GM19240 (cell line): ENCODE results near the gene SMAGP.
"Not testable (repeated sequence)": the region's sequence is repeated elsewhere in the genome, so short reads cannot be mapped to it uniquely, and the experiment has no call there.

Experiments
- DNase-seq: peaks from one replicate; pipeline ENCODE4 v3.0.0; 2011; ENCODE audit warnings: low spot score; ENCODE audit not compliant: insufficient read length

Gene SMAGP

GRCh38 chr12:51265024-51265423 lies 5.2 kb downstream of the SMAGP start:
- no peak for DNase-seq

- no peak for DNase-seq
Observed at GRCh38 chr12:51264297-51264696, 5.9 kb downstream of the SMAGP start.

- no peak for DNase-seq
Observed at GRCh38 chr12:51263341-51263740, 6.9 kb downstream of the SMAGP start.

GRCh38 chr12:51262758-51263177 lies 7.4 kb downstream of the SMAGP start:
- no peak for DNase-seq

DNA sequence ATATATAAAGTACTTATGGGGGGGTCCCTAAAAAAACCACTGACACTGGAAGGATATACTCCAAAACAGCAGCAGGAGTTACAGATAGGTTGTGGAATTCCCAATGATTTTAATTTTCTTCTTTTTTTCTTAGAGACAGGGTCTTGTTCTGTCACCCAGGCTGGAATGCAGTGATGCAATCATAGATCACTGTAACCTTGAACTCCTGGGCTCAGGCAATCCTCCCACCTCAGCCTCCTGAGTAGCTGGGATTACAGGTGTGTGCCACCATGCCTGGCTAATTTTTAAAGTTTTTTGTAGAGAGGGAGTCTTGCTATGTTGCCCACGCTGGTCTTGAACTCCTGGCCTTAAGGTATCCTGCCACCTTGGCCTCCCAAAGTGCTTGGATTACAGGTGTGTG lies 10.6 kb downstream of the SMAGP start:
- DNase-seq: not testable (repeated sequence)

DNA sequence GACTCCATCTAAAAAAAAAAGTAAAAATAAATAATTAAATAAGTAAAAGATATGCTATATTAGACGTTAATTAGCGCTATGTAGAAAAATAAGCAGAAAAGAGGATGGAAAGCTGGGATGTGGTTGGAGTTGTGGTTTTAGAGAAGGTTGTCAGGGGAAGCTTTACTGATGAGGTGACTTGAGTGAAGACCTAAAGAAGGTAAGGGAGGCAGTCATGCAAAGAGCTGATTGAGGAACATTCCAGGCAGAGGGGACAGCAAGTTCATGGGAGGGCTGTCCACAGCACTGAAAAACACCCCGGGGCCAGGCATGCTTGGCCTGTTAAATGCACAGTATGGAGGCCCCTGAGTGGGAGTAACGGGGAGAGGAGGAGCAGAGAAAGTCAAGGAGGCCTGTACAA lies 15.7 kb downstream of the SMAGP start:
- DNase-seq: no peak

GRCh38 chr12:51253276-51253675 lies 16.9 kb downstream of the SMAGP start:
- no peak for DNase-seq

GRCh38 chr12:51247523-51248206 lies 22.6 kb downstream of the SMAGP start:
- no peak for DNase-seq

DNA sequence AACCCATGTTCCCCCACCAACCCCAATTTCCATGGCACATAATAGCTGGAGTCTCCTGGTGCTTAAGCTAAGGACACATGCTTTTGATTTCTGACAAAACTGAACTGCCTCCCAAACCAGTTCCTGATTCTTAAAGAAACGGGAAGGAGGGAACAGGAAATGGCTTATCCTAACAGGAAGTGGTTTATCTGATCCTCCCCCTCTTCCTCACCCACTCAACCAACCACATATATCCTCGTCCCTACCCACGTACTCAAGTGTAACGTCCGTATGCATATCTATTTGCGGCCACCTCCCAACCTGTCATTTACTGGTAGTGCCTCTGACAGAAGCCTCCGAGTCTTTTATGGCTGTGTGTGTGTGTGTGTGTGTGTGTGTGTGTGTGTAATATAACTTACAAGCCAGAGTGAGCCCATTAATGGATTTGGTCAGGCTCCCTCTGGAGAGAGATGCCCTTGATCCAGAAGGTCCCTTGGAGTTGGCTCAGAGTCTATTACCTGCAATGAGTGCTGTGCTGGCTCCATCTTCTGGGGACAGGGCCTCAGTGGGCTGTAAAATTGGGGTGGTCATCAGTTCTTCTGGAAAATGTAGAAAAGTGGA lies 23.9 kb downstream of the SMAGP start:
- no peak for DNase-seq

DNA sequence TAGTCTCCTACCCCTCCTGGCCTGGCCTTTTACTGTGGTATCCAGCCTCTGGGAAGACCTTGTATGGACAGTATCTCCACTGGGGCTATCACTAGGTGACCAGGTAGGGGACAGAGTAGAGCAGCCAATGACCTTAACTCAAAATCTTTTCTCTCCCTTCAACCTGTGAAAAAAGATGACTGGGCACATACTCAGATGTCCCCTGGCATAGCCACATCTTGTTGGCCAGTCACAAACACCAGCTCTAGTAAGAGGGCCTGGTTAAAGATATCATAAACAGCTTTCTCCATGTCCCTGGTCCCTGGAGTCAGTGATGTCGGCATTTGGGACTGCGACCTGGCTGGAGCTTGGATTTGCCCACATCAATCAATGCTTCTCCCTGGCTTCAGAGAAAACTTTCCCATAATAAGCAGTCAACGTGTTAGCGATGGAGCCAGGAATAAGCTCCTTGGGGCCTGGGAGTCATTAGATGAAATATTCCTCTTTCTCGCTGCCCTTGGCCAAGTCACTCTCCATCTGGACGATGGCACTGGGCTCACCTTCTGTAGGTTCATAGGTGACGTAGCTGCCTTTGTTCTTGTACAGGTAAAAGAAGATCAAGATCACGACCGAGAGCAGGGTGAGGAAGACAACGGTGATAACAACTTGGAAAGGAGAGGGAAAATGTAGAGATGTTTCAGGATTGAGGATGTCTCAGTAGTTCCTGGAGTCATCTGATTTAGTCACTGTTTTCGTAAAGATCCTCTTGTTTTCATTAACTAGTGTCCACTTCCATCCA lies 24.6 kb downstream of the SMAGP start:
- no peak for DNase-seq

DNA sequence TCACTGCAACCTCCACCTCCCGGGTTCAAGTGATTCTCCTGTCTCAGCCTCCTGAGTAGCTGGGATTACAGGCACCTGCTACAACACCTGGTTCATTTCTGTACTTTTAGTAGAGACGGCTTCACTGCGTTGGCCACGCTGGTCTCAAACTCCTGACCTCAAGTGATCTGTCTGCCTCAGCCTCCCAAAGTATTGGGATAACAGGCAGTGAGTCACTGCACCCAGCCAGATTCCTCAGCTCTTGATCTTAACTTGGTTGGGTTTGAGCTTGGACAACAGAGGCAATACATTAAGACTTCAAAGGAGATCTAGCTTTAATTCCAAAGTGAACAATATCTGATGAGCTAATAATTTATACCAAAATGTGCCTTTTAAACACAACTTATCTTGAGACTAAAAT lies 25.9 kb downstream of the SMAGP start:
- DNase-seq: no peak

DNA sequence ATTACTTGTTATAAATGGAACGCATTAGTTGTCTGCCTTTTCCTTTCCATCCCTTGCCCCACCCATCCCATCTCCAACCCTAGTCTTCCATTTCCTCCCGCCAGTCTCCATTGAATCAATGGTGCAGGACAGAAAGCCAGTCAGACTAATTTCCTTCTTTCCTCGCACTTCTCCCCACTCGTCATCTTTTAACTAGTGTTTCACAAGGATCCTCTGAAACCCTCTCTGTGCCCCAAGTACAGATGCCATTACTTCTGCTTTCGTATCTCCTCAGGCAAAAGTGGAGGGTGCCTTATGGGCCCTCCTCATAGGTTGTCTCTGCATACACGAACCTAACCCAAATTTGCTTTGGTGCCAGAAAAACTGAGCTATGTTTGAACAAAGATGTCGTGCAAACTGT lies 27.3 kb downstream of the SMAGP start:
- no peak for DNase-seq

GRCh38 chr12:51242120-51242519 lies 28.1 kb downstream of the SMAGP start:
- no peak for DNase-seq

DNA sequence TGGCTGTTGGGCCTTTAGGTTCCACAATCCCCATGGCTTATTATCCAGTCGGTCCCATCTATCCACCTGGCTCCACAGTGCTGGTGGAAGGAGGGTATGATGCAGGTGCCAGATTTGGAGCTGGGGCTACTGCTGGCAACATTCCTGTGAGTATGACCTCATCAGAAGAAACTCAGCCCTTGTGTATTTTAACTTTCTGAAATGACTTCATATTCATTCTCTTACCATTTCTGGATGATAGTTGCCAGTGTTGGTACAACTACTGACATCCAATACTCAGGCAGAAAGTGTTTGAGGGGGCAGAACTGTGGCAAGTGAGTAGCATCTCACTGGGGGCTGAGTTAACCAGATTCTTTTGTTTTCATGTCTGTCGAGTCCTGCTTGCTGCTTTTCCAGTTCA lies 29.2 kb downstream of the SMAGP start:
- DNase-seq: no peak

- peak; percentile 88 for DNase-seq
Observed at GRCh38 chr12:51238510-51239334, 31.5 kb downstream of the SMAGP start, which contains the start of gene DAZAP2. Gene DAZAP2 (plus strand): TSS chr12:51238826. CDS start chr12:51238908, 82 bp downstream.

DNA sequence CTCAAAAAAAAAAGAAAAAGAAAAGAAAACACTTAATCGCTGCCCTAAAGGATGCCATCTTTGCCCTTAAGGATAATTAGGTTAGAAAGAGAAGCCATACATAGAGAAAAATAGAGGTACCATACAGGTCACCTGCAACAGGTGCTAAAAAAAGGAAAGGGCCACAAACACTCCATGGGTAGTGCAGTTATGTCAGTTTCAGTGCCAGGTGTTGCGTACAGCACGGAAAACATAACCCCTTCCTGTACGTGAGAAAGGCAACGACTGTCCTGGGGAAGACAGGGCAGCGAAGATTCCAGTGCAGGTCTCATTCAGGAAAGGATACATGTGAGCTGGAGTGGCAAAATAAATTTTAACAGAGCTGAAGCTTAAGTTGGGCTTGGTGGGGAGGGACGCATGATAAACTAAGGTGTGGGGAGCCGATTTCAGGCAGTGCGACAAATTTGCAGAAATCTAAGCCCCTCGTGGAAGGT lies 32.1 kb downstream of the SMAGP start:
- DNase-seq: no peak

GRCh38 chr12:51234530-51234929 lies 35.7 kb downstream of the SMAGP start:
- DNase-seq: no peak

DNA sequence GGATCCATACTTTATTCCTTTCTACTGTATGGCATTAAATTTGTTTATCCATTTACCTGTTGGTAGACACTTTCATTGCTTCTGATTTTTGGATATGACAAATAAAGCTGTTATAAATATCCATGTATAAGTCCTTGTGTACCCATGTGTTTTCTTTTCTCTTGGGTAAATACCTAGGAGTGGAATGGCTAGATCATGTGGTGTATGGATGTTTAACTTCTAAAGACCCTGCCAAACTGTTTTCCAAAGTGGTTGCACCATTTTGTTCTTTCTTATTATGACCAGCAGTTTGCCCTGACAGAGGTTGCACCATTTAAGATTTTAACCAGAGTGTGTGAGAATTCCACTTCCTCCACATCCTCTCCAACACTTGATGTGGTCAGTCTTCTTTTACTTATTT lies 37.6 kb downstream of the SMAGP start:
- DNase-seq: no peak

- no peak for DNase-seq
Observed at GRCh38 chr12:51229116-51229809, 41.0 kb downstream of the SMAGP start.

DNA sequence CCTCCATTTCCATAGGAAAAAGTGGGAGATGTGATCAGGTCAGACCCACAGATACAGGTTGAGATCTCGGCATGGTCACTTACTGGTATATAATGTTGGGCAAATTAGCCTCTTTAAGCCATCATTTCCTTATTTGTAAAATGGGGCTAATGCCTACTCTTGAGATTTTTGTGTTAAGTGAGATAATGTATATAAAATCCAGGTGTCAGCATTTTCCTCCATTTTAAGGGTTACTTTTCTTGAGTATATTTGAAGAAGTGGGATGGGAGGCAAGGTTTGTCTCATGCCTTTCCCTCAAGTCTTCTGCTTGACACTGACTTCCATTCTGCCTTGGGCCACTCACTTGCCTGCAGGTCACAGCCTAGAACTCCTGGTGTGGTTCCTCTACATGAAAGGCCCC lies 42.3 kb downstream of the SMAGP start:
- no peak for DNase-seq

GRCh38 chr12:51227112-51227511 lies 43.1 kb downstream of the SMAGP start:
- not testable (repeated sequence) for DNase-seq
